Measurements from ENCODE around the gene TOP2A. TPM values are rescaled to one million over a fixed set of nuclear protein-coding genes. Genes with fewer than 3 reads are reported as not detected.

TOP2A gene
- polyA plus RNA-seq, 1 donor = 45.8 TPM

DNA sequence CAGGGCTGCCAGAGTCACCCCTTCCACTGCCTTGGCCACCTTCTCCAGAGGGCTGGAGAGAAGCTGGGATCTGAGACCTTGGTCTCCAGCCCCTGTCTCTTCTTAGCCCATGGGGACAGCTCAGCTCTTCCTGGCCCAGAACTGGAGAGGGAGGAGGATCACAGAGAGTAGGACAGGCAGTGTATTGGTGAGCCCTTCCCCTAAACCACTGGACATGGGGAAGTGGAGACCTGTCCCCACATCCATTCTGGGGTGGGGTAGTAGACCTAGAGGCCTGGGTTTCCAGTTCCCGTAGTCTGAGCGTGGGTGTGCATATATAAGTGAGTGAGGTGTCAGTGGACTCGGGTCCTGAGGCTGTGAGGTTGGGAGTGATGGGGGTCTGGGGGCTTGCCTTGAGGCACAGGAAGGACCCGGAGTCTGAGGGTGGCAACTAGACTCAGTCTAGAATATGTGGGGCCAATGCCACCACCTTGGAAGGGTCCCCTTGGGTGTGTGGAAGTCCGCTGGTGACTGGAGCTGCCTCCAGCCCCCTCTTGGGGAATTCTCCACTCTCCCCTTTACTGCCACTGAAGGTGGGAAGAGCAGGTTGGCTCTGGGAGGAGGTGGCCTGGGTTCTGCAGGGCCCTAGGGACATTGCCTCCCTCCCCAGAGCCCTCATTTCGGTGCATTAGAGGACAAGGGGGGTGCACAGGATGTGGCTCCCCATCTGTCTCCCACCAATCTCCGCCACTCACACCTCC is 73.1 kb downstream of the TOP2A start:
- no peak for DNase-seq

DNA sequence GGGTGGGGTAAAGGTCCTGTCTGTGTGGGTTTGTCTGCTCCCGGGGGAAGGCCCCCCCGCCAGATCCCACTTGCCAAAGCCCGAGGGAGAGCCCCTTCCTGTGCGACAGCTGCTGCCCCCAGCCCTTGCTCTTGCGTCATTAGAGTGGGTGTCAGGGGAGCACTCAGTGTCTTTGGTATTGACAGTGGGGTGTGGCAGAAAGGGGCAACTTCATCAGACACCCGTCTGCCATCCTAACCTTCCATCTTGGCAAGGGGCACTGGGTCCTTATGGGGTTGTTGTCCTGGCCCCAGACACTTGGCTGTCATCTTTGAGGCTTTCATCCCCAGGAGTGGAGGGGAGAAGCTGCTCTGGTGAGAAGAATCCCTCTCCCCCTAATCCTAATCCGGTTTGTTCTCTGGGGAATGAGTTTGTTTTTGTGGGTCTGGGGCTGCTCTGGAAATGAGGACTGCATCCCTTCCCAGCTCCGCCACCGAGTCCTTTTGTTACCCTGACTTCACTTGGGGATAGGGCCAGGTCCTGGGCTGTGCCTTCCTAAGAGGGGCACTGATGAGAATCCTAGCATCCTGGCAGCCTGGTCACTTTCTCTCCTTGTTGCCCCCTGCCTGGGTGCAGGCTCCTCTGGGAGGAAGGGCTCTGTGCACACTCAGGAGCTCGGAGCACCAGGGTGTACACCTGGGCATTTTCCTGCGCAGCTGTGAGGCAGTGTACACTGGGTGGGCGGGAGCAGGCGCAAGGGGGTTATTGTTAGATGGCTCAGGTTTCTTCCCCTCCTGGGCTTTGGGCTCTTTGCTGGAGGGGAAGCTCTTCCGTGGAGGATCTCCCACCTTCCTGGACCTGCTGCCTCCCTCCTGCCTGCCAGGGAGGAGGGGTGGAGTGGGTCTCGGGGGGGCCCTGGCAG is 74.2 kb downstream of the TOP2A start:
- DNase-seq = no peak

DNA sequence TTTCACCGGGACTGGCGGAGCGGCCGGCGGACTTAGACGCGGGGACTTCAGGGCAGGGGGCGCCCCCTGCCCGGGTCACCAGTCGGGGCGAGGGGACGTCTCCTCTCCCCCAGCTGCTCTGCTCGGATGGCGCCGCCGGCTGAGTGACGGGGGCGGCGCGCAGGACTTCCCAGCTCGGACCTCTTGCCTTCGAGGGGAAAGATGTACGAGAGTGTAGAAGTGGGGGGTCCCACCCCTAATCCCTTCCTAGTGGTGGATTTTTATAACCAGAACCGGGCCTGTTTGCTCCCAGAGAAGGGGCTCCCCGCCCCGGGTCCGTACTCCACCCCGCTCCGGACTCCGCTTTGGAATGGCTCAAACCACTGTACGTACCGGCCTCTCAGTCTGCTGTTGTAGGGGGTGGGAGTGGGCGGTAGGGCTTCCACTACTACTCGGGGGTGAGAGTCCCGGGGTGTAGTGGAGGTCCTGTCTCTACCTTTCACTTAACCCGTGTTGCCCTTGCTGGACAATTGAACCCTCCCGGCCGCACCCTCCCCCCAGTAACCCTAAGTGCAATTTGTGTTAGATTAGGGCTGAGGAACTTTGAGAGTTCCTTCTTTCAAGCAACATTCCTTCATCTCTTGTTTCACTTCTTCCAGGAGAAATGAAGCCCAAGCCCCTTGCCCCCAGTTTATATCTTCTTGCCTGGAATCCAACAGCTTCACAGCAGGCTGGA is 75.0 kb downstream of the TOP2A start:
- DNase-seq = no peak

DNA sequence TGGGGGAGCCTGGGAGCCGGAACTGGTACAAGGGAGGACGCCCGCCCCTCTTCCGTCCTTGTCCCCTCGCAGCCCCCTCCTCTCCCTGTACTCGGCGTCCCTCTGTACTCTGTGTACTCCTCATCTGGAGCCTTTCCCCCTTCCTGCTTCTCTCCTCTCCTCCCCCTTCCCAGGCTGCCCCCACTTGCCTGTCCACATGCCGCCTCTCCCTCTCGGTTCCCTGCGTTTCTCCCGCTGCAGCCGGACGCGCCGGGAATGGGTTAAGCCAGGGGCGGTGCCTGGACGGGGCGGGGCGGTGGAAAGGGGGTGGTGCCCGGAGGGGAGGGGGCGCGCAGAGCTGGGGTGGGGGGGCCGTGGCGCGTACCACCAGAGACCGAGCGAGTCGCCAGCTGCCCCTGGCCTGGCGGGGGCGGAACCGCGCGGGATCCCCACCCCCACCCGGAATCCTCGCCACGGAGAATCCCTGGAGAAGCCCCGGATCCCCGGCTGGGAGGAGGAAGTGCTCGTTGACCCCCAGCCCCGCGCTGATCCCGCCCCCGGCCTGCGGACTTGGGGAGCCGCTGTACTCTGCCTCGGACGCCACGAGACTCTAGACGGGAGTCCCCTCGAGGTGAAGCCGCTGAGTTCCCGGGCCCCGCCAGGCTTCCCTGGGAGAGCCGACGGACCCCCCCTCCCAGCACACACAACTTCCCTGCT is 75.7 kb downstream of the TOP2A start:
- DNase-seq = peak; percentile 84

DNA sequence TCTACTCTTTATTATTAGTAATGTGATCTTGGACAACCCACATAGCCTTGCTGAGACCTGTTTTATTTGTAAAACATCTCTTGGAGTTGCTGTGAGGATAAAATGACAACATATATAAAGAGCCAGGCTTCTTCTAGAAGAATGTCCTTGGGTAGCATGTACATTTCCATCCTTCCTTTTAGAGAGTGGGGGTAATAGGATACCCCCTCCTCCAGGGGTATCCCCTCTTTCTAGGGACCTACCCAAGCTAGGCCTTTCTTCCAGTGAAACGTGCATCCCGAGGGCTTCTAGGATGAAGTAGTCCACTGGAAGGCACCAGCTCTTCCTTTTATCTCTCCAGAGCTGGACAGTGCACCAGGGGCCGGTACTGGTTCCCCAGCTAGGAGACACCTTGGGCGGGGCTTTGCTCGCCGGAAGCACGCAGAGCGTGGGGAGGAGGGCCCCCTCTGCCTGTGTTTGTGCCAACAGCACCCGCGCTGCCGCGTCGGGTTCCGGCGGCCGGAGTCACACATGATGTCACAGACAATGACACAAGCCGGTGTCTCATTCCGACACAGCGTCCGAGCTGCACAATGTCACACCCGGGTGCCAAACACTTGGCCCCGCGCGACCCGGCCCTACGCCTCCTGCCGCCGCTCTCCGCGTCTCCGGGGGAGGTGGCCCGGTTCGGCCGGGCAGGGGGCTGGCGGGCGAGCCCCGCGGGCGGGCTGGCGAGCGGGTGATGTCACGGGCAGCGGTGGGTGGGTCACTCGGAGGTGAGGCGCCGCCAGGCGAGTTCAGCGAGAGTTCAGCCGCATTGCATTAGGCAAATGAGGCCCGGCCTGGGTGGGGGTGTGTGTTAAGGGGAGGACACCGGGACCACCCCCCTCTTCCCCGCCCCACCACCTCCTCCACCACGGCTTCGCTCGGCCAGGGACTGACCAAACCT is 76.6 kb downstream of the TOP2A start:
- no peak for DNase-seq

- DNase-seq = no peak
Measured at GRCh38 chr17:40340327-40340726, 77.4 kb downstream of the TOP2A start.

DNA sequence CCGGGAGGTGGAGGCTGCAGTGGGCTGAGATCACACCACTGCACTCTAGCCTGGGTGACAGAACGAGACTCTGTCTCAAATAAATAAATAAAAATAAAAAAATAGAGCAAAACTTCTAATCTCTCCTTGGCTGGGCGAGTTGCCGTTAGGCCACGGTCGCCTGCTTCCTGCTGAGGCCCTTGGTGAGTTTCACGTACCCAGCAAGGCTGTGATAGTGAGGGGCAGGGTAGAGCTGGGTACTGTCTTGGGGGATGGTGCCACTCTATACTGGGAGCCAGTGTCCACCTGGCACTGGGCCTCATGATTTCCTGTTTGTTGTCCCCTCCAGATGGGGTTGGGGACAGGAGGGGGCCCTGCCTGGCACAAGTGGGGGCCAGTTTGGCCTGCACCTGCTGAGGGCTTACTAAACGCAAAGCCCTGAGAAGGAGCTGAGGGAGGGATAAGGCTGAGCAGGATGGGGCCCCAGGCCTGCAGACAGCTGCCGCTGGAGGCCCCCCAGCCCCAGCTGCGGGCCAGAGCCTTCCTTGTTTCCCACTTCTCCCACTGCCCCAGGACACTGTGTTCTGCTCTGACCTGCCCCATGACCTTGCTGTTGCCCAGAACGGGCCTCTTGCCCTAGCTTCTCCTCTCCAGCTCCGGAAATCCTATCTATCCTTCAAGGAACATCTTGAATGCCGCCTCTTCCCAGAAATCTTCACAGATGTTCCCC is 78.6 kb downstream of the TOP2A start:
- no peak for DNase-seq

Other genes with a start within 250 kb of the TOP2A start
- 7.7 TPM for gene RAPGEFL1, start 240.4 kb downstream of the TOP2A start, polyA plus RNA-seq (ENCODE audit: insufficient read length)
- gene WIPF2, start 198.6 kb downstream of the TOP2A start, polyA plus RNA-seq (ENCODE audit: insufficient read length) = 16.6 TPM
- 10.8 TPM for gene CDC6, start 130.0 kb downstream of the TOP2A start, polyA plus RNA-seq (ENCODE audit: insufficient read length)
- gene RARA, start 108.7 kb downstream of the TOP2A start, polyA plus RNA-seq (ENCODE audit: insufficient read length) = 76.3 TPM
- 0.43 TPM for gene GJD3, start 53.2 kb downstream of the TOP2A start, polyA plus RNA-seq (ENCODE audit: insufficient read length)
- gene IGFBP4, start 25.6 kb upstream of the TOP2A start, polyA plus RNA-seq (ENCODE audit: insufficient read length) = 240 TPM
- gene TNS4, start 83.7 kb upstream of the TOP2A start, polyA plus RNA-seq (ENCODE audit: insufficient read length) = 0.14 TPM
- 0.49 TPM for gene CCR7, start 147.6 kb upstream of the TOP2A start, polyA plus RNA-seq (ENCODE audit: insufficient read length)
- gene SMARCE1, start 229.9 kb upstream of the TOP2A start, polyA plus RNA-seq (ENCODE audit: insufficient read length) = 113 TPM
- gene KRT222, start 247.3 kb upstream of the TOP2A start, polyA plus RNA-seq (ENCODE audit: insufficient read length) = 0.08 TPM